ENCODE results near the gene NELFB.
A peak's percentile ranks its signal among the peaks of the same experiment; 100 is the strongest.

Gene NELFB

DNA sequence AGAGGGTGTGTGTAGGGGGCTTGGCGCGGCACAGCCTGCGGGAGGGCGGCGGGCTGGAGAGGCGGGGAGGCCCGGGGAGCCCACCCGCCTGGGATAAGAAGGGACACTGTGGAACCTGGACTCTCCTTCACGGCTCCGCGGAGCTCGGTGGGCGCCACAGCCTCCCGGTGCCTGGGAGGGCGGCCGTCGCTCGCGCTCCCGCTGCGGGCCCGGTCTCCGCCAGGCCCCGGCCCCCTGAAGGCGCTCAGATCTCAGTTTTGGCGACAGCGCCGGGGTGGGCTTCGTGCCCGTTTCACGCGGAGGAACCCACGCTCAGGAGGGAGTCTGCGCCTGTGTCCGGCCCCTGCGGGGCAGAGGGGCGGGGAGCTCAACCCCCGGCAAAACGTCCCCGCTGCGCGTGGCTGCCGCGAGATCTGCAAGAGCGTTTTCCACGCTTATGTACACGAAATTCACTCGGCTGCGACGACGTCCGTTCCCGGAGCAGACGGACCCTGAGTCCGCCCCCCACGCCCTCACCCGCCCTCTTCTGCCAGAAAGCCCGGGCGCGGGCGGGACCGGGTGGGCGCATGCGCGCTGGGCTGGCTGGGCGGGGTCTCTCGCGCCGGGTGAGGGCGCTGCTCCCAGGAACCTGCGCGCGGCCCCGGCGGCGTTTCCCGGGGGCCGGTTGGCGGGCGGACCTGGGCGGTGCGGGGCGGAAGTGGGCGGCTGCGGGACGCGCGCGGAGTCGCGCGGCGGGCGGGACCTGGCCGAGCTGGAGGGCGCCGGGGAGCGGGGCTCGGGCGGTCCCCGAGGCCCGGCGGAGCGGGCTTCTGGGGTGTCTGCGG is at the start of gene NELFB:
NELFB (plus strand) TSS at position 704 of the 824 bp plus-strand sequence.
- Histone ChIP-seq H3K36me3 (peaks cover 3% of the 10 kb centered on the region; the same call in 1 of the 2 replicates), H3K9me3 (ENCODE audit: severe bottlenecking) (no peaks in the 10 kb centered on the region), H3K27ac (peak within 1 kb of the TSS; percentile 88), H3K4me3 (ENCODE audit: low read depth, low read length) (peak within 1 kb of the TSS; percentile 76), H3K27me3 (ENCODE audit: insufficient read depth, low read depth, severe bottlenecking) (no peaks in the 10 kb centered on the region)
- DNase-seq, result peak; percentile 84
- TF ChIP-seq, protein P1, sequence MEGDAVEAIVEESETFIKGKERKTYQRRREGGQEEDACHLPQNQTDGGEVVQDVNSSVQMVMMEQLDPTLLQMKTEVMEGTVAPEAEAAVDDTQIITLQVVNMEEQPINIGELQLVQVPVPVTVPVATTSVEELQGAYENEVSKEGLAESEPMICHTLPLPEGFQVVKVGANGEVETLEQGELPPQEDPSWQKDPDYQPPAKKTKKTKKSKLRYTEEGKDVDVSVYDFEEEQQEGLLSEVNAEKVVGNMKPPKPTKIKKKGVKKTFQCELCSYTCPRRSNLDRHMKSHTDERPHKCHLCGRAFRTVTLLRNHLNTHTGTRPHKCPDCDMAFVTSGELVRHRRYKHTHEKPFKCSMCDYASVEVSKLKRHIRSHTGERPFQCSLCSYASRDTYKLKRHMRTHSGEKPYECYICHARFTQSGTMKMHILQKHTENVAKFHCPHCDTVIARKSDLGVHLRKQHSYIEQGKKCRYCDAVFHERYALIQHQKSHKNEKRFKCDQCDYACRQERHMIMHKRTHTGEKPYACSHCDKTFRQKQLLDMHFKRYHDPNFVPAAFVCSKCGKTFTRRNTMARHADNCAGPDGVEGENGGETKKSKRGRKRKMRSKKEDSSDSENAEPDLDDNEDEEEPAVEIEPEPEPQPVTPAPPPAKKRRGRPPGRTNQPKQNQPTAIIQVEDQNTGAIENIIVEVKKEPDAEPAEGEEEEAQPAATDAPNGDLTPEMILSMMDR (IDR thresholded peaks at IDR 0.05; ENCODE audit: low read depth, low read length), result no peak

DNA sequence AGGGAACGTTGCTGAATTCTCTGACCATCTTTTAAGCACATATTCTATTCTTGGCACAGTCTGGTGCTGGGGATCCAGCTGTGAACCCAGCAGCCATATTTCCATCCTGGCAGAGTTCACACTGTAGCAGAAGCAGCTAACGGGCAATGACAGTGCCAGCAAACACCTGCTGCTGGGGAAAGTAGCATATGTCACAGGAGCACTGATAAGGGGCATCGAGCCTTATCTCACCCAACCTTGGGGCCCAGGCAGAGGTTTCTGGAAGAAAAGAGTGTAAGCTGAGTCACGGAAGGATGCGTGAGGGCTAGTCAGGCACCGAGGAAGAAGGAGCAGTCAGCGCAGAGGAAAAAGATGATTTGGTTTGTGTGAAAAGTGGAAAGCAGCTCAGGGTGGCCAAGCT is 48.5 kb upstream of the NELFB start:
- Histone ChIP-seq H3K27me3 (ENCODE audit: insufficient read depth, low read depth, severe bottlenecking) (no peaks in the 10 kb centered on the region), H3K36me3 (no peaks in the 10 kb centered on the region), H3K4me3 (ENCODE audit: low read depth, low read length) (no peak overlapping the region; the same call in 1 of the 2 replicates)

DNA sequence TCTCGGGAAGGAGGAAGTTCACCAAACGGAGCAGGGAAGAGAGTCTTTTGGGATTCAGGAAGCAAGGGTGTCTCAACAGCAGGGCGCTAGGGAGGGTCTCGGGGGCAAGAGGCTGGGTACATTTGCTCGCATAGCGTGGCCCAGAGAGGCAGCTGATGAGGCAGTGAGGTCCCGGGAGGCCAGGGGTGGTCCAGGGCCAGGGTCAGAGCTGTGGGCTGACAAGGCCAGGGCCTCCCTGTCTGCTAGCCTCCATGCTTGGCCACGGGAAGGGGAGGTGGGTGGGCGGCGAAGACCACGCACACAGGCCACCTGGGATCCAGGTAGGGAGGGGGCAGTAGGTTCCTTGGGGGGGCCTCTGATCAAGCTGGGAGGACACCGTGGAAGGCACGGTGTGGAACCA is 43.6 kb upstream of the NELFB start:
- Histone ChIP-seq H3K27ac (no peak overlapping the region), H3K27me3 (ENCODE audit: insufficient read depth, low read depth, severe bottlenecking) (no peaks in the 10 kb centered on the region), H3K36me3 (no peaks in the 10 kb centered on the region), H3K9me3 (ENCODE audit: severe bottlenecking) (no peaks in the 10 kb centered on the region), H3K4me3 (ENCODE audit: low read depth, low read length) (no peak overlapping the region)
- DNase-seq, result no peak
- TF ChIP-seq, protein P1 (IDR thresholded peaks at IDR 0.05; ENCODE audit: low read depth, low read length), result no peak

More for the DNA sequence above, 48.5 kb upstream of the NELFB start:
- TF ChIP-seq, protein P1 (IDR thresholded peaks at IDR 0.05; ENCODE audit: low read depth, low read length), result no peak
- no peaks in the 10 kb centered on the region for H3K9me3 ChIP-seq (ENCODE audit: severe bottlenecking)
- H3K27ac ChIP-seq, result no peak overlapping the region
- no peak for DNase-seq

GRCh38 chr9:137212520-137212919 is 42.6 kb upstream of the NELFB start:
- Histone ChIP-seq H3K27ac (no peak overlapping the region), H3K9me3 (ENCODE audit: severe bottlenecking) (no peaks in the 10 kb centered on the region), H3K36me3 (no peaks in the 10 kb centered on the region), H3K4me3 (ENCODE audit: low read depth, low read length) (no peak overlapping the region), H3K27me3 (ENCODE audit: insufficient read depth, low read depth, severe bottlenecking) (no peaks in the 10 kb centered on the region)
- no peak for DNase-seq
- TF ChIP-seq, protein P1 (IDR thresholded peaks at IDR 0.05; ENCODE audit: low read depth, low read length), result no peak

- TF ChIP-seq, protein P1 (IDR thresholded peaks at IDR 0.05; ENCODE audit: low read depth, low read length), result 0 out of 2 replicates have a peak, but pooled peaks have one; percentile 22
- H3K4me3 ChIP-seq (ENCODE audit: low read depth, low read length), result no peak overlapping the region
- H3K27ac ChIP-seq, result no peak overlapping the region
- no peaks in the 10 kb centered on the region for H3K9me3 ChIP-seq (ENCODE audit: severe bottlenecking)
- H3K27me3 ChIP-seq (ENCODE audit: insufficient read depth, low read depth, severe bottlenecking), result no peaks in the 10 kb centered on the region
- no peak for DNase-seq
- H3K36me3 ChIP-seq, result no peaks in the 10 kb centered on the region
Observed at GRCh38 chr9:137213160-137214060, 41.7 kb upstream of the NELFB start.

Data from WERI-Rb-1 (cell line).